K562 (cell line): ENCODE measurements around the gene ERGIC1. TPM values are rescaled to one million over a fixed set of nuclear protein-coding genes. Genes with fewer than 3 reads are reported as not detected.

Experiments used
- BCOR ChIP-seq: fragments of 450-650 bp; IDR thresholded peaks from 2 replicates; pipeline ENCODE4 v1.6.1; 2016
- BRCA1 ChIP-seq, 2 experiments: fragments of 450-650 bp in 1 of 2; sonication (generic) in 1 of 2; formaldehyde crosslinking in 1 of 2; IDR thresholded peaks; 2 replicates each; pipeline versions ENCODE4 v1.5.0 to v1.6.1; 2017 to 2020; ENCODE audit warnings: mild to moderate bottlenecking in 1 of 2, missing genetic modification reagents in 1 of 2
- GABPB2 ChIP-seq: fragments of 250-450 bp; sonication (Bioruptor Pico); conservative IDR thresholded peaks from 2 replicates; pipeline ENCODE4 v1.5.1; 2021; ENCODE audit warnings: mild to moderate bottlenecking
- HCFC1 ChIP-seq: IDR thresholded peaks from 2 replicates; pipeline ENCODE4 v1.6.1; 2012; ENCODE audit warnings: low read depth, low read length, improper control_type of control experiment
- HDAC1 ChIP-seq, 2 experiments: fragments of 450-650 bp; IDR thresholded peaks; 2 replicates each; pipeline ENCODE4 v1.6.1; 2016 to 2017; ENCODE audit warnings: inconsistent platforms in 1 of 2, mild to moderate bottlenecking in 1 of 2, moderate library complexity in 1 of 2
- ILF3 ChIP-seq: fragments of 450-650 bp; IDR thresholded peaks from 2 replicates; pipeline ENCODE4 v1.6.1; 2018; ENCODE audit warnings: antibody characterized with exemption, mild to moderate bottlenecking, moderate library complexity, borderline replicate concordance
- LEF1 ChIP-seq: fragments of 450-650 bp; IDR thresholded peaks from 2 replicates; pipeline ENCODE4 v1.6.1; 2016; ENCODE audit warnings: mild to moderate bottlenecking
- MTA1 ChIP-seq: fragments of 450-650 bp; IDR thresholded peaks from 2 replicates; pipeline ENCODE4 v1.6.1; 2017; ENCODE audit warnings: borderline replicate concordance
- NR2C1 ChIP-seq, 2 experiments: fragments of 450-650 bp; IDR thresholded peaks; 2 replicates each; pipeline ENCODE4 v1.6.1; 2017; ENCODE audit warnings: mild to moderate bottlenecking in 2 of 2, antibody characterized with exemption in 1 of 2, inconsistent platforms in 1 of 2, missing compliant biosample characterization in 1 of 2, missing genetic modification characterization in 1 of 2
- POU5F1 ChIP-seq: fragments of 150-350 bp; IDR thresholded peaks from 2 replicates; pipeline ENCODE4 v1.6.1; 2014; ENCODE audit warnings: borderline replicate concordance, low read length, low read depth, mild to moderate bottlenecking; ENCODE audit not compliant: partially characterized antibody
- RHOXF2B ChIP-seq: fragments of 250-450 bp; sonication (Bioruptor Pico); conservative IDR thresholded peaks from 2 replicates; pipeline ENCODE4 v1.5.1; 2021
- SMARCE1 ChIP-seq: fragments of 450-650 bp; IDR thresholded peaks from 2 replicates; pipeline ENCODE4 v1.7.1; 2016; ENCODE audit warnings: mild to moderate bottlenecking
- SREBF2 ChIP-seq: sonication (generic); formaldehyde crosslinking; IDR thresholded peaks from 2 replicates; pipeline ENCODE4 v1.4.0; 2020; ENCODE audit warnings: mild to moderate bottlenecking, missing genetic modification reagents
- ZNF140 ChIP-seq: fragments of 250-450 bp; sonication (Bioruptor Pico); IDR thresholded peaks from 2 replicates; pipeline ENCODE4 v1.8.0; 2021; ENCODE audit warnings: moderate library complexity, mild to moderate bottlenecking, inconsistent platforms
- ZNF217 ChIP-seq: sonication (generic); formaldehyde crosslinking; IDR thresholded peaks from 2 replicates; pipeline ENCODE4 v1.8.0; 2022; ENCODE audit warnings: mild to moderate bottlenecking, missing genetic modification reagents
- ZNF253 ChIP-seq: fragments of 250-450 bp; sonication (Bioruptor Pico); conservative IDR thresholded peaks from 2 replicates; pipeline ENCODE4 v1.6.1; 2021; ENCODE audit warnings: mild to moderate bottlenecking
- ZNF507 ChIP-seq: conservative IDR thresholded peaks from 2 replicates; pipeline ENCODE4 v1.6.1; 2017; ENCODE audit warnings: missing genetic modification characterization, missing compliant biosample characterization
- ZNF764 ChIP-seq: fragments of 250-450 bp; sonication (Bioruptor Pico); IDR thresholded peaks from 2 replicates; pipeline ENCODE4 v1.4.0; 2020; ENCODE audit warnings: low read depth, mild to moderate bottlenecking, moderate library complexity
- polyA plus RNA-seq, 8 experiments: library from polyadenylated mRNA; depleted of rRNA in 4 of 8; stranded (reverse) in 5 of 8; unstranded in 3 of 8; fragments of >200 nt; fragmentation: Nextera tagmentation in 2 of 8; fragmentation: Illumina TruSeq in 1 of 8; extraction: Ambion mirVana in 2 of 8; extraction: Trizol in 1 of 8; gene quantifications; 2 replicates each; pipeline versions ENCODE4 v1.2.1 to v1.2.3, GENCODE V29; 2011 to 2014; ENCODE audit warnings: inconsistent platforms in 1 of 8, missing spikeins in 1 of 8
- total RNA-seq, 7 experiments: library from RNA; depleted of rRNA in 6 of 7; stranded (reverse); fragments of >200 nt in 6 of 7; fragmentation: Illumina TruSeq in 2 of 7; extraction: Trizol in 2 of 7; gene quantifications; 2 replicates each; pipeline versions ENCODE4 v1.2.1 to v1.2.3, GENCODE V29; 2011 to 2021; ENCODE audit warnings: low replicate concordance in 1 of 7
- TF ChIP-seq, protein P1 (sequence below): fragments of 150-350 bp; IDR thresholded peaks from 2 replicates; pipeline ENCODE4 v1.6.1; 2014; ENCODE audit warnings: low read depth, mild to moderate bottlenecking, low read length, borderline replicate concordance
- TF ChIP-seq, protein P2 (sequence below): sonication (generic); formaldehyde crosslinking; IDR thresholded peaks from 2 replicates; pipeline ENCODE4 v1.8.0; 2022; ENCODE audit warnings: mild to moderate bottlenecking, missing genetic modification reagents, borderline replicate concordance
- TF ChIP-seq, protein P3 (sequence below): sonication (generic); IDR thresholded peaks from 2 replicates; pipeline ENCODE4 v1.6.1; 2016
- TF ChIP-seq, protein P4 (sequence below): fragments of 250-450 bp; sonication (Bioruptor Pico); IDR thresholded peaks from 2 replicates; pipeline ENCODE4 v1.5.0; 2021

The ERGIC1 gene
- total and polyA plus RNA-seq, 9 of the 15 experiments (the other 6 are each of a cell fraction or from before 2014, with no cell fraction given): 5.5 to 68.4 (median 36.4) TPM

DNA sequence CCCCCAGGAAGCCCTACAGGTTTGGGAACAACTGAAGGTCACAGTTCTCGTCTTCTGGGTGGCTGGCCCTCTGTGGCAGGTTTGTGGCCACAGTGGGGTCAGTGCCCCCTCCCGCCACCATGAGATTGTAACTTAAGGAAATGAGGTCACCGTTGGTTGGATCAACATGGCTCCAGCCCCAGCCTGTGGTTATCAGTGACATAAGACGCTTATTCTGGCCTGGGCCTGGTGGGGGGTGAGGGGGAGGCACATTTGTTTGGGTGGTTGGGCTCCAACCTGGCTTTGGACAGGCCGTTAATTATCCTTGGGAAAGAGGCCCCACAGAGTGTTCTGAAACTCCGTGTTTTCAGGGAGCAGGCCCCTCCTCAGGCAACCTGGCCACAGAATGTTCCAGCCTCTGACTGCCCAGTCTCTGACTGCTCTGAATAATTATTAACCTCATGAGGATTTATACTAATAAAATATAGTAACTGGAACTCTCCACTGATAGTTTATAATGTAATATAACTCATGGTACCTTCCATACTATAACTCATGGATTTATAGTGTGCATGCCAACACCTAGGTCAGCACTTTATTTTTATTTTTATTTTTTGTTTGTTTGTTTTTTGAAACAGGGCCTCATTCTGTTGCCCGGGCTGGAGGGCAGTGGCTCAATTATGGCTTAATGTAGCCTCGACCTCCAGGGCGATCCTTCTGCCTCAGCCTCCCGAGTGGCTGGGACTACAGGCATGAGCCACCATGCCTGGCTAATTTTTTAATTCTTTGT lies 67.1 kb downstream of the ERGIC1 start (continued):
- TF ChIP-seq, protein P1, sequence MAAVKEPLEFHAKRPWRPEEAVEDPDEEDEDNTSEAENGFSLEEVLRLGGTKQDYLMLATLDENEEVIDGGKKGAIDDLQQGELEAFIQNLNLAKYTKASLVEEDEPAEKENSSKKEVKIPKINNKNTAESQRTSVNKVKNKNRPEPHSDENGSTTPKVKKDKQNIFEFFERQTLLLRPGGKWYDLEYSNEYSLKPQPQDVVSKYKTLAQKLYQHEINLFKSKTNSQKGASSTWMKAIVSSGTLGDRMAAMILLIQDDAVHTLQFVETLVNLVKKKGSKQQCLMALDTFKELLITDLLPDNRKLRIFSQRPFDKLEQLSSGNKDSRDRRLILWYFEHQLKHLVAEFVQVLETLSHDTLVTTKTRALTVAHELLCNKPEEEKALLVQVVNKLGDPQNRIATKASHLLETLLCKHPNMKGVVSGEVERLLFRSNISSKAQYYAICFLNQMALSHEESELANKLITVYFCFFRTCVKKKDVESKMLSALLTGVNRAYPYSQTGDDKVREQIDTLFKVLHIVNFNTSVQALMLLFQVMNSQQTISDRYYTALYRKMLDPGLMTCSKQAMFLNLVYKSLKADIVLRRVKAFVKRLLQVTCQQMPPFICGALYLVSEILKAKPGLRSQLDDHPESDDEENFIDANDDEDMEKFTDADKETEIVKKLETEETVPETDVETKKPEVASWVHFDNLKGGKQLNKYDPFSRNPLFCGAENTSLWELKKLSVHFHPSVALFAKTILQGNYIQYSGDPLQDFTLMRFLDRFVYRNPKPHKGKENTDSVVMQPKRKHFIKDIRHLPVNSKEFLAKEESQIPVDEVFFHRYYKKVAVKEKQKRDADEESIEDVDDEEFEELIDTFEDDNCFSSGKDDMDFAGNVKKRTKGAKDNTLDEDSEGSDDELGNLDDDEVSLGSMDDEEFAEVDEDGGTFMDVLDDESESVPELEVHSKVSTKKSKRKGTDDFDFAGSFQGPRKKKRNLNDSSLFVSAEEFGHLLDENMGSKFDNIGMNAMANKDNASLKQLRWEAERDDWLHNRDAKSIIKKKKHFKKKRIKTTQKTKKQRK: no peak
- peak; percentile 14; the same call in 1 of the 2 replicates for TF ChIP-seq HCFC1
- no peak for TF ChIP-seq ZNF253 (CRISPR knock-in tag)
- TF ChIP-seq POU5F1: no peak
- no peak for TF ChIP-seq ZNF507 (tag)
- TF ChIP-seq SMARCE1: peak; percentile 87
- TF ChIP-seq ILF3: no peak
- TF ChIP-seq, protein P2, sequence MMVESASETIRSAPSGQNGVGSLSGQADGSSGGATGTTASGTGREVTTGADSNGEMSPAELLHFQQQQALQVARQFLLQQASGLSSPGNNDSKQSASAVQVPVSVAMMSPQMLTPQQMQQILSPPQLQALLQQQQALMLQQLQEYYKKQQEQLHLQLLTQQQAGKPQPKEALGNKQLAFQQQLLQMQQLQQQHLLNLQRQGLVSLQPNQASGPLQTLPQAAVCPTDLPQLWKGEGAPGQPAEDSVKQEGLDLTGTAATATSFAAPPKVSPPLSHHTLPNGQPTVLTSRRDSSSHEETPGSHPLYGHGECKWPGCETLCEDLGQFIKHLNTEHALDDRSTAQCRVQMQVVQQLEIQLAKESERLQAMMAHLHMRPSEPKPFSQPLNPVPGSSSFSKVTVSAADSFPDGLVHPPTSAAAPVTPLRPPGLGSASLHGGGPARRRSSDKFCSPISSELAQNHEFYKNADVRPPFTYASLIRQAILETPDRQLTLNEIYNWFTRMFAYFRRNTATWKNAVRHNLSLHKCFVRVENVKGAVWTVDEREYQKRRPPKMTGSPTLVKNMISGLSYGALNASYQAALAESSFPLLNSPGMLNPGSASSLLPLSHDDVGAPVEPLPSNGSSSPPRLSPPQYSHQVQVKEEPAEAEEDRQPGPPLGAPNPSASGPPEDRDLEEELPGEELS (CRISPR knock-in tag): no peak
- TF ChIP-seq HDAC1 (IDR thresholded peaks at IDR 0.05): peak in 1 of 2 experiments; percentile 63; a peak in 2 of 4 replicates
- TF ChIP-seq SREBF2 (CRISPR knock-in tag): no peak
- TF ChIP-seq BCOR: no peak
- no peak for TF ChIP-seq NR2C1 (IDR thresholded peaks at IDR 0.05)
- TF ChIP-seq NR2C1 (tag; IDR thresholded peaks at IDR 0.05): peak; percentile 55; the same call in 1 of the 2 replicates
- TF ChIP-seq LEF1: peak; percentile 87
- no peak for TF ChIP-seq ZNF217 (CRISPR knock-in tag)
- no peak for TF ChIP-seq ZNF140
- peak; percentile 47; the same call in 1 of the 2 replicates for TF ChIP-seq MTA1
- TF ChIP-seq, protein P3, sequence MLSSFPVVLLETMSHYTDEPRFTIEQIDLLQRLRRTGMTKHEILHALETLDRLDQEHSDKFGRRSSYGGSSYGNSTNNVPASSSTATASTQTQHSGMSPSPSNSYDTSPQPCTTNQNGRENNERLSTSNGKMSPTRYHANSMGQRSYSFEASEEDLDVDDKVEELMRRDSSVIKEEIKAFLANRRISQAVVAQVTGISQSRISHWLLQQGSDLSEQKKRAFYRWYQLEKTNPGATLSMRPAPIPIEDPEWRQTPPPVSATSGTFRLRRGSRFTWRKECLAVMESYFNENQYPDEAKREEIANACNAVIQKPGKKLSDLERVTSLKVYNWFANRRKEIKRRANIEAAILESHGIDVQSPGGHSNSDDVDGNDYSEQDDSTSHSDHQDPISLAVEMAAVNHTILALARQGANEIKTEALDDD: peak; percentile 41; the same call in 1 of the 2 replicates
- no peak for TF ChIP-seq RHOXF2B (CRISPR knock-in tag)
- TF ChIP-seq, protein P4, sequence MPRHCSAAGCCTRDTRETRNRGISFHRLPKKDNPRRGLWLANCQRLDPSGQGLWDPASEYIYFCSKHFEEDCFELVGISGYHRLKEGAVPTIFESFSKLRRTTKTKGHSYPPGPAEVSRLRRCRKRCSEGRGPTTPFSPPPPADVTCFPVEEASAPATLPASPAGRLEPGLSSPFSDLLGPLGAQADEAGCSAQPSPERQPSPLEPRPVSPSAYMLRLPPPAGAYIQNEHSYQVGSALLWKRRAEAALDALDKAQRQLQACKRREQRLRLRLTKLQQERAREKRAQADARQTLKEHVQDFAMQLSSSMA (CRISPR knock-in tag): no peak
- TF ChIP-seq BRCA1 (IDR thresholded peaks at IDR 0.05): no peak
- no peak for TF ChIP-seq BRCA1 (CRISPR knock-in tag; IDR thresholded peaks at IDR 0.05)
- TF ChIP-seq GABPB2: no peak
- no peak for TF ChIP-seq ZNF764 (CRISPR knock-in tag)
